ENCODE measurements around the gene NUDCD3.

DNA sequence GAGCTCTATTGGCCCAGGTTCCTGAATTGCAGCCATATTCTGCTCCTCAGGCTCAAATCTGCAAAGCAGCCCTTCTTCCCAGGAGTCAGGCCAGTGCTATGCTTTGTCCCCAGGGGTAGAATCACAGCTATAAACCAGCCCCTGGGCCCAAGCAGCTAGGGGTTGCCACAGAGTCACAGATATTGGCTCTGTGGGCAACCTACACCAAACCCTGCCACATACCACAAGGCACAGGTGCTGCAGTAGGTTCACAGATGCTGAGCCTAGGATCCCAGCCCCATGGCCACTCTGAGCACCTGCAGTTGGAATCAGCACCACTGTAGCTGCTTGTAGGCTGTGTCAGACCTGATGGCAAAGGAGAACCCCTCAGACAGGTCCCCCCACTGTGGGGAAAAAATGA lies 122.0 kb downstream of the NUDCD3 start:
- TF ChIP-seq CTCF (optimal IDR thresholded peaks at IDR 0.05 in 1 of 3, IDR thresholded peaks at IDR 0.05 in 1 of 3, conservative IDR thresholded peaks at IDR 0.05 in 1 of 3; ENCODE audit: extremely low read depth in 1 of 3, insufficient read depth in 2 of 3, low read length in 3 of 3), result no peak
- TF ChIP-seq EZH2 (IDR thresholded peaks at IDR 0.05; ENCODE audit: low read length), result no peak
